Measurements from ENCODE around the gene ISYNA1. TPM values are rescaled to one million over a fixed set of nuclear protein-coding genes. Genes with fewer than 3 reads are reported as not detected.

The ISYNA1 gene
- total RNA-seq, 2 donors from 2014 or later, result 71.6 to 690 TPM

DNA sequence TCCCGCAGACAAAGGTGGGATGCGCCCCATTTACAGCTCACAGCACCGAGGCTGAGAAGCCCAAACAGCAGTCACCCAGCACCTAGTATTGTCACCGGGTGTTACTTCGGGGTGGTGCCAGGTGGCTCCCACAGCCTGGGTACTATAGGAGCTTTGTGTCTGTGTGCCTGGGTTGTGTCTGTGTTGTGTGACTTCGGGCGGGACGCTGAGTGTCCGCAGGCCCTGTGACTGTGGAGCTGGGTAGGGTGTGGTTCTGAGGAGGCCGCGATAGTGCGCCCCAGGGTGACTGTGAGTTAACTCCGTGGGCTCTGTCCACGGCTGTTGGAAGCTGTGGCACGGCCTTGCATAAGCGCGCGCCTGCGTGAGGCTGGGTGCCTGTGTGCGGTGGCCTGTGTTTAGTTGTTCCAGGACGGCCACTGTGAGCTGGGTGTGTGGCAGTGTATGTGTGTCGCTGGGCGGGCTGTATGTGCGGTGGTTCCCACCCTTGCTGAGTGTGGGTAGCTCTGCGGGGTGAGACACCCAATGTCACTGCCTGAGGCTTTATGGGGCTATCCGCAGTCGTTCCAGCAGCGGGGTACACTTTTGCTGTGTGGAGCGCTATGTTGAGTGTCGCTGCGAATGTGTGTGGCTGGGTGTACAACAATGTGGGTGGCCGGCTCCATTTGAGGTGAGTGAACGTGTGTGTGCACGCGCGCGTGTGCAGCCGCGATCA lies 19.3 kb downstream of the ISYNA1 start:
- intact Hi-C loops (cut with DNase I), result loop anchor here (5.0 to 10.0 kb wide), 2 partner anchors 141 to 214 kb away; partner anchors contain the start of gene RAB3A
- no peak for DNase-seq (ENCODE audit: low spot score)
- Histone ChIP-seq H3K9me3 (no peaks in the 10 kb centered on the region), H3K4me1 (replicated peaks) (peaks cover 14% of the 10 kb centered on the region), H3K27ac (peak overlapping the region; percentile 77 to 82), H3K36me3 (no peaks in the 10 kb centered on the region), H3K27me3 (replicated peaks; ENCODE audit: insufficient read depth) (no peaks in the 10 kb centered on the region), H3K4me3 (peak overlapping the region; percentile 59 to 75)
- 20% methylated on average over 39 of the region's 39 CpGs for WGBS
- TF ChIP-seq POLR2A (IDR thresholded peaks at IDR 0.05) (no peak), POLR2AphosphoS5 (IDR thresholded peaks at IDR 0.05) (no peak)
- TF ChIP-seq, protein P1, sequence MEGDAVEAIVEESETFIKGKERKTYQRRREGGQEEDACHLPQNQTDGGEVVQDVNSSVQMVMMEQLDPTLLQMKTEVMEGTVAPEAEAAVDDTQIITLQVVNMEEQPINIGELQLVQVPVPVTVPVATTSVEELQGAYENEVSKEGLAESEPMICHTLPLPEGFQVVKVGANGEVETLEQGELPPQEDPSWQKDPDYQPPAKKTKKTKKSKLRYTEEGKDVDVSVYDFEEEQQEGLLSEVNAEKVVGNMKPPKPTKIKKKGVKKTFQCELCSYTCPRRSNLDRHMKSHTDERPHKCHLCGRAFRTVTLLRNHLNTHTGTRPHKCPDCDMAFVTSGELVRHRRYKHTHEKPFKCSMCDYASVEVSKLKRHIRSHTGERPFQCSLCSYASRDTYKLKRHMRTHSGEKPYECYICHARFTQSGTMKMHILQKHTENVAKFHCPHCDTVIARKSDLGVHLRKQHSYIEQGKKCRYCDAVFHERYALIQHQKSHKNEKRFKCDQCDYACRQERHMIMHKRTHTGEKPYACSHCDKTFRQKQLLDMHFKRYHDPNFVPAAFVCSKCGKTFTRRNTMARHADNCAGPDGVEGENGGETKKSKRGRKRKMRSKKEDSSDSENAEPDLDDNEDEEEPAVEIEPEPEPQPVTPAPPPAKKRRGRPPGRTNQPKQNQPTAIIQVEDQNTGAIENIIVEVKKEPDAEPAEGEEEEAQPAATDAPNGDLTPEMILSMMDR (IDR thresholded peaks at IDR 0.05), result no peak

DNA sequence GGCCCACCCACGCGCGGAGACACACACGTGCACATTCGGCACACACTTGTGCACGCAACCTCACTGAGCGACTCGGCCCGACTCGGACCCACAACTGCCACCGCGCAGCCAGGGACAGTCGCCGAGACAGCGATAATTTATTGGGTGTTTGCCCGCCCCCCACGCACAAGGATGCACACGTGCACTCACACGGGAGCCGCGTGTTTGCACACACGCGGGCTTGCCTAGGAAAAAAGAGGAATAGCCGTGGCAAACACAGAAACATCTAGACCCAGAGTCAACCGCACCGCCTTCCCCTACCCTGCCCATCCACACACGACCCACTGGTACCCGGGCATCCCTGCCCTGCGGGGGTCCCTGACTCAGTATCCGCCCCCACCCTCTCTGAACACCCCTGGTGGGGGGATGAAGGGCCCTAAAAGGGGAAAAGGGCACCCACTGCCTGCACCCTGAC lies 19.9 kb downstream of the ISYNA1 start:
- peak overlapping the region; percentile 26 to 28 for H3K4me3 ChIP-seq
- WGBS, result 19% methylated on average over 30 of the region's 30 CpGs
- no peaks in the 10 kb centered on the region for H3K27me3 ChIP-seq (replicated peaks; ENCODE audit: insufficient read depth)
- TF ChIP-seq POLR2A (IDR thresholded peaks at IDR 0.05), result no peak
- TF ChIP-seq POLR2AphosphoS5 (IDR thresholded peaks at IDR 0.05), result no peak
- TF ChIP-seq, protein P1 (IDR thresholded peaks at IDR 0.05), result no peak
- H3K36me3 ChIP-seq, result no peaks in the 10 kb centered on the region
- H3K4me1 ChIP-seq (replicated peaks), result peaks cover 14% of the 10 kb centered on the region
- no peak for DNase-seq (ENCODE audit: low spot score)
- no peaks in the 10 kb centered on the region for H3K9me3 ChIP-seq
- H3K27ac ChIP-seq, result peak overlapping the region; percentile 77 to 82
- intact Hi-C loops (cut with DNase I), result loop anchor here (5.0 to 10.0 kb wide), 2 partner anchors 141 to 213 kb away; partner anchors contain the start of gene RAB3A

DNA sequence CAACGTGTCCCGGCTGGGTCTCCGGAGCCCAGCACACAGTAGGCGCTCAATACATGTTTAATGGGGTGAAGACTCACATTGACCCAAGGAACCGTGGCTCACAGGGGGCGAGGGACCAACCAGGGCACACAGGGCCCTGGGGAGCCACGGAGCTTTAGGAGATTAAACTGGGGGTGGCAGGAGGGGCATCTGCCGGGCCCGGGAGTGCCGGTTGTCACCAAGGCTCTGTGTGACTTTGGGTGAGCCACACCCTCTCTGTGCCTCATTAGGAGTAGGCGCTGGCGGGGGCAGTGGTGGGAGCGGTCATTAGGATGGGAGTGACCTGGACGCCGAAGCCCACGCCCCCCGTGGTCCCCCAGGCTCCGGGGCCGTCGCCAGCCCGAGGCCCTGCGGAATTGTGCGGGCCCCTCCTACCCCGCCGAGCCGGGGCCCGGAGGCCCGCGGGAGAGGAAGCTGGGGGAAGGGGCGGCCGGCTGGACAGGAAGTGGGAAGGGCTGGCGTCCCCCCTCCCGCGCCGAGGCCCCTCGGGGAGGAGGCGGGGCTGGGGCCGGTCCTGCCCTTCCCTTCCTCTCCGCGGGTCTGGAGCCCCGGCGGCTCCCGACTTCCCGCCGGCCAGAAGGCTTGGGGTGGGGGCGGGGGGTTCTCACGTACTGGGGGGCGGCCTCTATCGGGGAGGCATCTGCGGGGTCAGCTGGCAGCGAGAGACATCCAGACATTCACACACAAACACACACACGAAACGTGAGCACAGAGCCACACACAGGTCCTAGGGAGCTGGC lies 20.5 kb downstream of the ISYNA1 start:
- H3K4me1 ChIP-seq (replicated peaks), result peaks cover 14% of the 10 kb centered on the region
- WGBS, result 2% methylated on average over 51 of the region's 53 CpGs
- intact Hi-C loops (cut with DNase I), result loop anchor here (5.0 to 10.0 kb wide), 2 partner anchors 140 to 213 kb away; partner anchors contain the start of gene RAB3A
- no peaks in the 10 kb centered on the region for H3K9me3 ChIP-seq
- H3K27me3 ChIP-seq (replicated peaks; ENCODE audit: insufficient read depth), result no peaks in the 10 kb centered on the region
- peak overlapping the region; percentile 26 to 28 for H3K4me3 ChIP-seq
- DNase-seq (ENCODE audit: low spot score), result no peak
- TF ChIP-seq POLR2A (IDR thresholded peaks at IDR 0.05) (no peak), POLR2AphosphoS5 (IDR thresholded peaks at IDR 0.05) (peak; percentile 19)
- TF ChIP-seq, protein P1 (IDR thresholded peaks at IDR 0.05), result no peak
- no peaks in the 10 kb centered on the region for H3K36me3 ChIP-seq
- peak overlapping the region; percentile 77 to 82 for H3K27ac ChIP-seq

DNA sequence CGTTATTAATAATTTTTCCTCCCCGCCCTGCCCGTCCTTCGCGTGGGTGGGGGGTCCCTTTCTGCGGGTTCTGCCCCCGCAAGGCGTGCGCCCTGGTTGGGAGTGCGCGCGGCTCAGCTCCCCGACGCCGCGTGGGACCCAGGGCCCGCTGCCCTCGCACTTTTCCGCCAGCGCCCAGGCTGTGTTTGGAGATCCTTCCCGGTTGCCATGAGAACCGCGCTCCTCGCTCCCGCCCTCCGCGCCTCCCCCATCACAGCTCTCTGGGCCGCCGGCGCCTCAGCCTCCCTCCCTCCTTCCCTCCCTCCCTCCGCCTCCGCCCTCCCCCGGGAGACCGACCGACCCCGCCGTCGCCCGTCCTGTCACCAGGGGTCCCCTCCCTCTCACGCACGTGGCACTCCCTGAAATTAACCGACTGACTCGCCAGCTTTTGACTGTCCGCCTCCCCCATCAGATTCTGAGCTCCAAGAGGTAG lies 21.1 kb downstream of the ISYNA1 start:
- H3K27me3 ChIP-seq (replicated peaks; ENCODE audit: insufficient read depth), result no peaks in the 10 kb centered on the region
- 1% methylated on average over 44 of the region's 44 CpGs for WGBS
- peak overlapping the region; percentile 77 to 82 for H3K27ac ChIP-seq
- H3K4me1 ChIP-seq (replicated peaks), result peaks cover 14% of the 10 kb centered on the region
- H3K36me3 ChIP-seq, result no peaks in the 10 kb centered on the region
- DNase-seq (ENCODE audit: low spot score), result peak; percentile 53
- intact Hi-C loops (cut with DNase I), result loop anchor here (5.0 to 10.0 kb wide), 2 partner anchors 140 to 212 kb away; partner anchors contain the start of gene RAB3A
- peak overlapping the region; percentile 26 to 28 for H3K4me3 ChIP-seq
- no peak for TF ChIP-seq POLR2AphosphoS5 (IDR thresholded peaks at IDR 0.05)
- no peak for TF ChIP-seq POLR2A (IDR thresholded peaks at IDR 0.05)
- TF ChIP-seq, protein P1 (IDR thresholded peaks at IDR 0.05), result no peak
- no peaks in the 10 kb centered on the region for H3K9me3 ChIP-seq

All from prostate gland (tissue), 2 donors.